Retinal pigment epithelial cell (primary cell): ENCODE results near the gene EOLA1.
"Not testable (repeated sequence)": the region's sequence is repeated elsewhere in the genome, so short reads cannot be mapped to it uniquely, and the experiment has no call there.

Experiments
- DNase-seq: peaks from one replicate; pipeline ENCODE4 v3.0.0-alpha.2; 2010; ENCODE audit warnings: low read depth
- H3K4me3 ChIP-seq: 2 replicates; pipeline ENCODE4 v1.5.1; 2011; ENCODE audit warnings: mild to moderate bottlenecking, low read length, control low read depth, moderate library complexity
- CTCF ChIP-seq: conservative IDR thresholded peaks from 2 replicates; pipeline ENCODE4 v1.5.1; 2011; ENCODE audit warnings: low read depth, low read length, control low read depth, inconsistent platforms

The EOLA1 gene

GRCh38 chrX:149567621-149568417, 27.0 kb downstream of the EOLA1 start:
- no peak for DNase-seq
- TF ChIP-seq CTCF, result no peak

DNA sequence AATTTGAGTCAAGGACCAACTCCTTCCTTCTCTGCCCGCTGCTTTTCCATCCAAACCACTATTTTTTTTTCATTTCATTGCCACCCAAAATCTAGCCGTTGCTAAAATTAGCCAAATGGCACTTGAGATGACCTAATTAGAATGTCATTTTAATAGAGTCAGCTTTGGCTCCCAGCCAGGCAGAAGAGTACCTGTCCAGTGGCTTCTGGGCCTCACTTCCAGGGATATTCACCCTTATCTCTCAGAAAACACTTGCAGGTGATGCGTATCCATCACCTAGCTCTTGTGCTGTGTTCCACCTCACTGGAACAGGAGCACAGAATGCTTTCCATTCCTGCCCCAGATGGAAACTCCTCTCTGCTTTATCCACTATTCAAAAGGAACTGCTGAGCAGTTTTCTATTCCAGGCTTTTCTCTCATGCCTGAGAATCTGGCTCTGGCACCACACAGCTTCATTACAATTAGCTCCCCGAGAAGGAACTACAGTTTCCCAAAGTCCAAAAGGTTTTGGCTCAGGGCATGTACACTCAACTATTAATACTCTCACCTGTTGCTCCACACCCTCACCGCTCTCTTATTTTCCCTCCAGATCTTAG, 28.0 kb downstream of the EOLA1 start:
- no peak for TF ChIP-seq CTCF
- H3K4me3 ChIP-seq, result no peak overlapping the region
- DNase-seq, result no peak

More at GRCh38 chrX:149567621-149568417, 27.0 kb downstream of the EOLA1 start:
- H3K4me3 ChIP-seq, result no peak overlapping the region

GRCh38 chrX:149569770-149570169, 29.0 kb downstream of the EOLA1 start:
- no peak for DNase-seq

GRCh38 chrX:149570668-149571067, 29.9 kb downstream of the EOLA1 start:
- H3K4me3 ChIP-seq, result no peak overlapping the region
- TF ChIP-seq CTCF, result no peak
- DNase-seq, result no peak

More at GRCh38 chrX:149569770-149570169, 29.0 kb downstream of the EOLA1 start:
- H3K4me3 ChIP-seq, result no peak overlapping the region
- TF ChIP-seq CTCF, result no peak

DNA sequence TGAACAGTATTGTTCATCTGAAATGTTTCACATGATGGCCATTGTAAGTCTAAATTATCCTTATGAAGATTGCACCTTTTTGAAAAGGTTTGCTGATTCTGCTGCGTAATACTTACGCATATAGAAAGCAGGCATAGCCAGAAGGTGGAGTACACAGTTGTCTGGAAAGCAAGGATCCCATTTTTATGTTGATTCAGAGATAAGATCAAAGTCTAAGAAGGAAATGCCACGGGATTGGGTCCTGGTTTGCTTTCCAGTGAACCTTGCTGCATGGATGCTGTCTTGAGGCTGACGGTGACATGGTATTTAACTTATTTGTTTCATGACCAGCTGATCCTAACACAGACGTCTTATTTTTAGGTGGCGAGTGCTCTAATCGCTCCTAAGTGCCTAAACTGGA, 31.0 kb downstream of the EOLA1 start:
- no peak overlapping the region for H3K4me3 ChIP-seq
- no peak for DNase-seq
- TF ChIP-seq CTCF, result no peak

GRCh38 chrX:149572743-149573142, 31.9 kb downstream of the EOLA1 start:
- TF ChIP-seq CTCF, result no peak

DNA sequence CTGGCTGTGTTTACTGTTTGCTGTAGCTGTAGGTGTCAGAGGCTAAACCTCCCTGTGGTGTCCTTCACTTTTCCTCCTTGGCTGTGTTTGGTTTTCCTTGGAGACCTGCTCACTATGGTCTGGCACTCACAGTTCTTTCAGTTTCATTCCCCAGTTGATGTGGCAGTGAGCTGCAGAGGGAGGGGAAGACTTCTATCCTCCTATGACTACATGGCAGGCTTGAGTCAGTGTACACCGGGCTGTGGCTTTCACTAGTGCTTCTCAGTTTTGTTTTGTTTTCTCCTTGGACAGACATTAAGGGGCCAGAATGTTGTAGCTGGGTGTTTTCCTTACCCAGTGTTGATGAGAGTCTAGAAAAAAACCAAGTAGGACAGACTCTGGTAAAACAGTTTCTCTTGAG, 32.6 kb downstream of the EOLA1 start:
- DNase-seq, H3K4me3 ChIP-seq: not testable (repeated sequence)

More at GRCh38 chrX:149572743-149573142, 31.9 kb downstream of the EOLA1 start:
- no peak overlapping the region for H3K4me3 ChIP-seq
- DNase-seq, result no peak

GRCh38 chrX:149585631-149586030, 44.8 kb downstream of the EOLA1 start:
- not testable (repeated sequence) for H3K4me3 ChIP-seq, DNase-seq

DNA sequence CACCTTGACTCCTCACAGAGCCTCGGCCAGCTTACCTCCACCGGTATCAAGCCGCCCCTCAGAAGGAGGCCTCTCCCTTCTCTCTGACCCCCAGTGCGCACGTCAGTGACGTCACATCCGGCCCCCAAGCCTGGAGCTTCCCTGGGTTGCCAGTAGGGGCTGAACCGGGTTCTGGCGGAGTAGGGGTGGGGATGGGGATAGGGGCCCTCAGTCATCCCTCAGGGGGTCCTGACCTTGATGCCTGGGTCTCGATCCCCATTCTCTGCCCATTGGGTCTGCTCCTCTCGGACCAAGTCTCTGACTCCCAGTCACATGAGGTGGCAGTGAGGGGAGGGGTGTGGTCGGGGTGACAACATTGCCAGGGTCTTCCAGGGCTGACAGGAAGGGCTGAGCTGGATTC, 46.5 kb downstream of the EOLA1 start, which contains the start of gene MAGEA9B:
MAGEA9B (minus strand) TSS at position 101 of the 400 bp plus-strand sequence. CDS start 4,280 bp downstream, outside the sequence.
- not testable (repeated sequence) for DNase-seq, H3K4me3 ChIP-seq

- not testable (repeated sequence) for H3K4me3 ChIP-seq, DNase-seq
Observed at GRCh38 chrX:149590993-149591392, 50.2 kb downstream of the EOLA1 start.

DNA sequence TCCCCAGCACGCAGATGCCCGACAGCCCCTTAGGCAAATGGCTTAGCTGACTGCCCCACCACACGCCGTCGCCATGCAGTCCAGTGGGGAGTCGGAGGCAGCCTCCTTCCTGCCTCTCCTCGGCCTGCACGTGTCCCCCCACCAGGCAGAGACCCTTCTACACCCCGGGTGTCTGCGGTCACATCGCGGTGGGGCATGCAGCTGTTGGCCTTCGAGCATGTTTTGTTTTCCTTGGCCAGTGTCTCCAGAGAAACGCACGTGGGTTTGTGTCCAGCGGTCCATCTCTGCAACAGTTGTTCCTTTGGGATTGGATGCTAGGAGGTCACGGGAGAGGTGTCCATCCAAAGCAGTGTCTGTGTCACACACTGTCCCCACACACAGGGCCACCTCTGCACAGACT, 54.4 kb downstream of the EOLA1 start, which contains the start of gene HSFX2:
HSFX2 (minus strand) TSS at position 101 of the 400 bp plus-strand sequence. CDS start 614 bp downstream, outside the sequence.
- not testable (repeated sequence) for DNase-seq, H3K4me3 ChIP-seq
